ENCODE results near the gene FTO. TPM values are rescaled to one million over a fixed set of nuclear protein-coding genes. Genes with fewer than 3 reads are reported as not detected.

FTO gene
- total and polyA plus RNA-seq, 2 of the 13 experiments (the other 11 are each of a cell fraction or from before 2014, with no cell fraction given) = 41.6 to 55.8 TPM

DNA sequence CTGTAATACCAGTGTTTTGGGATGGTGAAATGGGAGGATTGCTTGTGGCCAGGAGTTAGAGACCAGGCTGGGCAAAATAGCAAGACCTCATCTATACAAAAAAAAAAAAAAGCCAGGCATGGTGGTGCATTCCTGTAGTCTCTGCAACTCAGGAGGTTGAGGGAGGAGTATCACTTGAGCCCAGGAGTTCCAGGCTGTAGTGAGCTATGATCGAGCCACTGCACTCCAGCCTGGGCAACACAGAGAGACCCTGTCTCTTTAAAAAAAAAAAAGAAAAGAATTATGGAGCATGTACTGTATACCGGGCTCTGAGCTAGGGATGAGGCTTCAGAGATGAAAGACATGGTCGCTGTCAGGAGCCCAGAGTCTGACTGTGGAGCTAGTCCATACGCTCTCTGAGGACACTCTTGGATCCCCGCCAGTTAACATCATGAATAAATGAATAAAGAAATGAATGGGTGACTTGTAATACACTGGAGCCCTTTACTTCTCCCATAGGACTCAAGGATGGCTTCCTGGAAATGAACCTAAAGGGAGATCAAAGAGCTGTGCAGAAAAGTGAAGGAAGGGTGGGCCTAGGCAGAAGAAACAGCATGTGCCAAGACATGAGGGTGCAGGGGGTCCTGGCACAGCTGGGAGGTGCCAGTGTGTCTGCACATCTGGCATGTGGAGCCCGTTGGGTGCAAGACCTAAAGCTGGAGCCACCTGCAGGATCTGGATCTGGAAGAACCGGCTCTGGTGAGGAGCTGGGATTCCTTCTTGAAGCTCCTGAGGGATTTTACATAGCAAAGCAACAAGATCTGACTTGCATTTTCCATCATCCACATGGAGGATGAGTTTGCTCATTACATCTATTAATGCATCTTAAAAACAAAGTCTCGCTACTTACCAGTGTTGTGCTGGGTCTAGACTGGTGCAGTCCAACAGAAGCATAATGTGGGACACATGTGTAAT, 462.2 kb downstream of the FTO start:
- Histone ChIP-seq H4K20me1 (ENCODE audit: insufficient read depth, low read length) (no peaks in the 10 kb centered on the region), H3K9ac (ENCODE audit: insufficient read depth, low read depth, low read length) (peak overlapping the region; percentile 71), H3K27me3 (ENCODE audit: control insufficient read depth in 1 of 2, insufficient read depth in 2 of 2, low read length in 2 of 2) (no peaks in the 10 kb centered on the region), H3K4me1 (ENCODE audit: insufficient read depth, low read length) (peaks cover 77% of the 10 kb centered on the region), H3K36me3 (replicated peaks in 1 of 2; ENCODE audit: control insufficient read depth in 1 of 2, insufficient read depth in 2 of 2, low read length in 2 of 2) (no peaks in the 10 kb centered on the region), H3K4me3 (replicated peaks in 1 of 3; ENCODE audit: insufficient read depth in 1 of 3, low read depth in 2 of 3, low read length in 3 of 3) (peak overlapping the region in 1 of 3 experiments; percentile 49; a peak in 1 of 6 replicates), H3K4me2 (ENCODE audit: low read depth, low read length) (peak overlapping the region; percentile 63), H2AFZ (ENCODE audit: low read length) (no peak overlapping the region), H3K9me3 (ENCODE audit: low read length) (no peaks in the 10 kb centered on the region), H3K79me2 (ENCODE audit: insufficient read depth, low read length) (no peaks in the 10 kb centered on the region), H3K27ac (ENCODE audit: extremely low read length, insufficient read depth, low read length) (peak overlapping the region; percentile 88)
- ChIA-PET POLR2A (interaction anchor here (0.6 to 4.3 kb wide), 15 partner anchors 8 to 655 kb away, joined by 3 to 155 read pairs (median 5); partner anchors contain the start of gene IRX3), CTCF (ENCODE audit: low intra/inter-chr PET ratio, low total read pairs) (no interaction called here)
- peak; percentile 9 for ATAC-seq
- 78% methylated on average over 8 of the region's 8 CpGs for WGBS (ENCODE audit: low lambda C conversion rate)
- in situ Hi-C loops (cut with HindIII; ENCODE audit: extremely low pct_ligation_motif_present, low pct_unique_long_range_greater_than_20kb) = no loop called here
- intact Hi-C loops (cut with micrococcal nuclease; ENCODE audit: unreplicated experiment) = loop anchor here (1.0 kb wide), 1 partner anchor 10 kb away; no protein-coding TSS in a partner anchor
- FAIRE-seq = no peak
- TSS peak; percentile 77 for BruUV-seq (replicated peaks)
- peak; percentile 19 for DNase-seq (ENCODE audit: low spot score)
- TF ChIP-seq ESRRA (CRISPR knock-in tag; IDR thresholded peaks at IDR 0.05; ENCODE audit: low read depth) (no peak), ZNF121 (CRISPR knock-in tag; IDR thresholded peaks at IDR 0.05) (peak; percentile 81), DRAP1 (CRISPR knock-in tag; IDR thresholded peaks at IDR 0.05) (no peak), RERE (CRISPR knock-in tag; IDR thresholded peaks at IDR 0.05; ENCODE audit: low read depth) (no peak), ZNF891 (CRISPR knock-in tag; IDR thresholded peaks at IDR 0.05) (no peak), SNRNP70 (IDR thresholded peaks at IDR 0.05; ENCODE audit: low read depth, low read length) (no peak), CEBPG (CRISPR knock-in tag; IDR thresholded peaks at IDR 0.05) (no peak), WIZ (CRISPR knock-in tag; IDR thresholded peaks at IDR 0.05) (0 out of 2 replicates have a peak, but pooled peaks have one; percentile 76), ZNF605 (CRISPR knock-in tag; IDR thresholded peaks at IDR 0.05) (no peak), ZNF143 (CRISPR knock-in tag; IDR thresholded peaks at IDR 0.05) (no peak), ZNF781 (CRISPR knock-in tag; IDR thresholded peaks at IDR 0.05; ENCODE audit: borderline replicate concordance, not compliant biosample characterization) (peak; percentile 63), ZNF724P (CRISPR knock-in tag; IDR thresholded peaks at IDR 0.05; ENCODE audit: borderline replicate concordance) (no peak), GLI4 (CRISPR knock-in tag; IDR thresholded peaks at IDR 0.05; ENCODE audit: borderline replicate concordance) (no peak), SALL1 (CRISPR knock-in tag; IDR thresholded peaks at IDR 0.05) (no peak), MEF2D (CRISPR knock-in tag; IDR thresholded peaks at IDR 0.05) (no peak)
- TF ChIP-seq, protein P1, sequence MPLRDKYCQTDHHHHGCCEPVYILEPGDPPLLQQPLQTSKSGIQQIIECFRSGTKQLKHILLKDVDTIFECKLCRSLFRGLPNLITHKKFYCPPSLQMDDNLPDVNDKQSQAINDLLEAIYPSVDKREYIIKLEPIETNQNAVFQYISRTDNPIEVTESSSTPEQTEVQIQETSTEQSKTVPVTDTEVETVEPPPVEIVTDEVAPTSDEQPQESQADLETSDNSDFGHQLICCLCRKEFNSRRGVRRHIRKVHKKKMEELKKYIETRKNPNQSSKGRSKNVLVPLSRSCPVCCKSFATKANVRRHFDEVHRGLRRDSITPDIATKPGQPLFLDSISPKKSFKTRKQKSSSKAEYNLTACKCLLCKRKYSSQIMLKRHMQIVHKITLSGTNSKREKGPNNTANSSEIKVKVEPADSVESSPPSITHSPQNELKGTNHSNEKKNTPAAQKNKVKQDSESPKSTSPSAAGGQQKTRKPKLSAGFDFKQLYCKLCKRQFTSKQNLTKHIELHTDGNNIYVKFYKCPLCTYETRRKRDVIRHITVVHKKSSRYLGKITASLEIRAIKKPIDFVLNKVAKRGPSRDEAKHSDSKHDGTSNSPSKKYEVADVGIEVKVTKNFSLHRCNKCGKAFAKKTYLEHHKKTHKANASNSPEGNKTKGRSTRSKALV (CRISPR knock-in tag; IDR thresholded peaks at IDR 0.05) = no peak
